ENCODE data around the gene DDX55.

The DDX55 gene

DNA sequence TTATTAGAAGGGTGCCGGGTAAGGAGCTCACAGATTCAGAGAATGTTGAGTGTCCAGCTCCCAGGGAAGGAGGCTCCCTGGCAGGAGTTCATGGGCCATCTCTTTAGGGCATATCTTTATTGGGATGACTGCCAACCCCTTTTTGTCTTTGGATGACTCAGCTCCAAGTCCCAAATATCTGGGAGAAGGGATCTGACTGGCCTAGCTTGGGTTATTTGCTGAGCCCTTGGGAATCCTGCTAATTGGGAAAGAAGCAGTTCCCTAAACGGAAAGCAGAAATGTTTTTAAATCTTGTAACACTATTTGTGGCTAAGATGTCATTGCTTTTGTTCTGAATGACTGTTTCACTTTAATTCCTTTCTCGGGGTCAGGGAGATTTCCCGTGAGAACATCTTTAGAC lies 12.6 kb downstream of the DDX55 start:
- DNase-seq, result no peak

DNA sequence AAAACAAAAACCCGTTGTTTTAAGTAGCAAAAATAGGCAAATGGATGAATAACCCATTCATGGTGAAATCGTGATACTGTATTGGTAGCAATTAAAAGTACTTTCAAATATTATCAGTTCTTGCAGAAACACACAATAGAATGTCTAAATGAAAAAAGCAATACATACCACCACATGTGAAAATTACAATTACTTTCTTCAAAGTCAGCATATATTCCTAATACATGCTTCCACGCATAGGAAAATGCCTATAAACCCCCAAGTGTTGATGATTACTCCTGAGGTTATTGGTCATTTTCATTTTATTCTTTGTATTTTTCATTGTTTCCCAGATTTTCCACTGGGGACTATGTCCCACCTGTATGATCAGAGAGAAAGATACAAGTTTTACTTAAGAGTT lies 15.2 kb downstream of the DDX55 start:
- no peak for DNase-seq

DNA sequence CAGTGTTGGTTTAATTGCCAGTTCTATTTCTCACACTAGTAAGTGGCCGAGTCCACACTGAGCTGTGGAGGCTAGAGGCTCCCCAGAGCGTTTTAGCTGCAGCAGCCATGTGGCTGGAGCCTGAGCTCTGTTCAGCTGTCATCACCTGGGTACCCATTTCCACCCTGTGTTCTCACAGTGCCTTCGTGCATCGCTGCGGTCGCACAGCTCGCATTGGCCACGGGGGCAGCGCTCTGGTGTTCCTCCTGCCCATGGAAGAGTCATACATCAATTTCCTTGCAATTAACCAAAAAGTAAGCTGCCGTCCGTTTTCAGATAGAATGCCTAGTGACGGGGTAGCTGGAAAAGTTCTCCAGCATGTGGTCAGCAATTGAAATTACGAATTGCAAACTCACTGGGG lies 15.7 kb downstream of the DDX55 start:
- DNase-seq, result no peak

DNA sequence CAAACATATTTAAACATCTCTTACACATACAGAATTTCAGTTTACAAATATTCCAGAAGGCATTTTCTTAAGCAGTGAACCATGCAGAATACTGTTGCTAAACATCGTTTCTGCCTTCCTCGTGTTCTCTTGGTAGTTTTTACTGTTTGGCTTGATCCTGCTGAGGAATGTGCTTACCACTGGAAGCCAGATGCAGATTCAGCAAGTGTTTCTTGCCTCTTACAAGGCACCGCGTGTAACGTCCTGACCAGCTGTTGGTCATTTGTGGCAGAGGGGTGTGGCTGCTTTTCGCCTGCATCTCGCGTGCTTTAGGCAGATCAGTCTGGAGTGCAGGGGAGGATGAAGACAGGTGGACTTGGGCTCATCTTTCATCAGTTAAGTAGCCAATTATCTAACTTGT lies 19.2 kb downstream of the DDX55 start:
- DNase-seq, result no peak

DNA sequence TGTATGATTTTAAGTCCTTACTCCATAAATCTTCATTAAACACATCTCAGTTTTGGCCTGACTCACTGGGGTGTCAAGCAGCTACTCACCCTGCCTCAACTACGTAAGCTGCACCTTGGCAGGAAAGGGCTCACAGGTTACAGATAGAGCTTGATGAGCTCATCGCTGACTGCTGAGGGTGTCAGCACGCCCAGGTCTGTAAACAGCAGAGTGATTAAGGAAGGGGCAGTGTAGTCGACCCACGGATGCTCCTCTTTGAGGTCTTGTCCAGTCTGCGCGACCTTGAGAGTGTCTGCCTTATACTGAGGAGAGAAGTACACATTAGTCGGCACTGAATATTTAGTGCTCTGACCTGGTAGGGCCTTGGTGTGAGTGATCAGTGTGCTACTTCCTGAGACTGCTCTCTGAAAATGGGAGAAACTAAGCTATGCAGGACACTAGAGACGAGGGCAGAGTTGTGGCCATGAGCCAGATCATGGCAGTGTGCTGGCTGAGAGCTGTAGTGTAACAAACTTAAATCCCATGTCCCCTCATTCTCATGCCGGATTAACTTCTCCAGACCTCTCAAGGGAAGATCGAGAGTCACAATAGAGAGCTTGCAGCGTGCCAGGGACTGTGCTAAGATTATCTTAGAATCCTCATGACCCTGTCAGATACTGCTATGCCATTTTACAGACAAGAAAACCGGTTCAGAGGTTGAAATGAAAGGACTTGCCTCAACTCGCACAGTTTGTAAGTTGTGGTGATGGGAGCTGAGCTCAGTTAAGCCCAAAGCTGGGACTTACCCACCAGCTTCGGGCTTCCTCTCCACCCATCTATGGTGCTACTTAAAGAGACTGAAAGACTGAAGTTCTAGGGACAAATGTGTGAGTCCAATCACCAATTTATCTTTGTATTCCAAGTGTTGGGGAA lies 20.0 kb downstream of the DDX55 start:
- no peak for DNase-seq

DNA sequence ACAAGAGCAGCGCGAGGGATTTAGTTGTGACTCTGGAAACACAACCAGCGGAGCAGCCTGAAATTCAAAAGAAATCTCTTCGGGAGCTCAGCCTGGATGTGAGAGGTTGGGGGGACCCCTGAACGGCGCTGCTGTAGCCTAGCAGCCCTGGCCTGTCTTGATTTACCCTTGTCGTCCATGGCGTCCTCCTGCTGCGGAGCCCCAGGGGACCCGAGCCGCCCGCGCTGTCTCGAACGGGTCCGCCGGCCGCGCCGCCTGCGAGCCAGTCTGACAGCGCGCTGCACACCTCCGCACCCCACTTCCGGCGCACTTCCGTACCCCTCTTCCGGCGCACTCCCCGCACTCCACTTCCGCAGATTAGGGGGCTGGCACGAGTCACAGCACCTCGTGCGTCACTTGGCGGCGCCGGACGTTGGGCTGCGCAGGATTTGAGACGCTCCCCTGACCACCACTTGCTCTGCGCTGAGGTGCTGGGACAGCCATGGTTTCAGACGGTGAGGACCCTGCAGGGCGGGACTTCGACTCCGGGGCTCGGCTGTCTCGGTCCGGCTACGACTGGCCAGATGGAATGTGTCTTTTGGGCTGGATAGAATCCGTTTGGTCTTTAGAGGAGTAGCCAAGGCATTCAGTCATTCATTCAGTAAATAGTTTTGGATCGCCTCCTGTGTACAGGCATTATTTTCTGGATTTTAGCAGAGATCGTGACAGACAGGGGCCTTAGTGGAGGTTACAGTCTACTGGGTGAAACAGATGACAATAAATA lies 31.7 kb downstream of the DDX55 start, which contains the start of the genes EIF2B1 and GTF2H3:
EIF2B1 (minus strand) TSS at position 308 of the 763 bp plus-strand sequence; CDS start at position 179, 129 bp downstream.
GTF2H3 (plus strand) TSS at position 451 of the 763 bp plus-strand sequence; CDS start at position 482, 31 bp downstream.
- peak; percentile 98 to 99 for DNase-seq

DNA sequence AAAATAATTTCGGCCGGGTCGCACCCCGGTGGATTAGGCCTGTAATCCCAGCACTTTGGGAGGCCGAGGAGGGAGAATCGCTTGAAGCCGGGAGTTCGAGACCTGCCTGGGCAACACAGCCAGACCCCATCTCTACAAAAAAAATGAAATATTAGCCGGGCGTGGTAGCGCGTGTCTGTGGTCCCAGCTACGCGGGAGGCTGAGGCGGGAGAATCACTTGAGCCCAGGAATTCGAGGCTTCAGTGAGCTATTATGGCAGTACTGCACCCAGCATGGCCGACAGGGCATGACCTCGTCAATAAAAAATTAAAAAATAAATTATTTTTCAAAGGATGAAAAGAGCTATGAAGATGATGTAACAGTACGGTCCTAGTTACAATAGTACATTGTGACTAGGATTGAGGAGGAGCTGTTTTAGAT lies 32.3 kb downstream of the DDX55 start:
- DNase-seq, result no peak

DNA sequence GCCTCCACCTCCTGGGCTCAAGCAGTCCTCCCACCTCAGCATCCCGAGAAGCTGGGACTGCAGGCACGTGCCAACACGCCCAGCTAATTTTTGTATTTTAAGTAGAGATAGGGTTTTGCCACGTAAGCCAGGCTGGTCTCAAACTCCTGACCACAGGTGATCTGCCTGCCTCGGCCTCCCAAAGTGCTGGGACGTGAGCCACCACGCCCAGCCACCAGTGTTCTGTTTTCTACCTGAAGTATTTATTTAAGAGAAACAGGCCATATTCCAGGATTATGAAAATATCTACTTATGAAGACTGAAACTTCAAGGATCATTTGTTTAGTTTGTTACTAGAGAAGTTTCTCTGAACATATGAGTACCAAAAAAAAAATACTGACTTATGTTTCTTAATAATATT lies 42.0 kb downstream of the DDX55 start:
- DNase-seq, result no peak

DNA sequence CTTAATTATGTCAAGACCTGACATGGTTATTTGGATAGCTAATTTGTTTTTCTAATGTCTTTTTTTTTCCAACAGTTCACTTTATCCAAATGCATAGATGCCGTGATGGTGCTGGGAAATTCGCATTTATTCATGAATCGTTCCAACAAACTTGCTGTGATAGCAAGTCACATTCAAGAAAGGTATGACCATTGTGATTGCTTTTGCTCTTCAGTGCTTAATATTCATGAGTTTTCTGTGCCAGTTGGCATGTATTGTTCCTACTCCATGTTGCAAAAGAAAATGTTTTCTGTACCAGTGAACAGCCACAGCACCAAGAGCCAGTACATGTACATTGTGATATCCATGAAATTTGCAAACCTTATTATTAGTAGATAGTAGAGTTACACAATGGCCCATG lies 43.5 kb downstream of the DDX55 start:
- DNase-seq, result no peak

DNA sequence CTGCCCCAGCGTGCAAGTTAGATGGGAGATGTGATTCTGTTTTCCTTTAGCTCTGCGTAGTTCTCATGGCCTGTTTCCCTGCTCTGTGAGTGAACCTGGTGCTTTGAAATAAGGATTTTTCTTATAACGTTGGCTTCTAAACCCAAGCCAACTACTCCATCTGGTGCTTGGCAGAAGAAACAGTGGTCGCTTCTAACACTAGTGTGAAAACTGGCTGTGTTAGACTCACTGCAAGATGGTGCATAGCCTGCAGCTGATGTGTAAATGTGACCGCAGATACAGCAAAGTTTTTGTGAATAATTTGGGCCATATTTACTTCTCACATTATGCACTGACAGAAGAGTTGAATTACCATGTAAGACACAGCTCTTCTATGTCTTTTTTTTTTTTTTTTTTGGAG lies 44.0 kb downstream of the DDX55 start:
- no peak for DNase-seq

DNA sequence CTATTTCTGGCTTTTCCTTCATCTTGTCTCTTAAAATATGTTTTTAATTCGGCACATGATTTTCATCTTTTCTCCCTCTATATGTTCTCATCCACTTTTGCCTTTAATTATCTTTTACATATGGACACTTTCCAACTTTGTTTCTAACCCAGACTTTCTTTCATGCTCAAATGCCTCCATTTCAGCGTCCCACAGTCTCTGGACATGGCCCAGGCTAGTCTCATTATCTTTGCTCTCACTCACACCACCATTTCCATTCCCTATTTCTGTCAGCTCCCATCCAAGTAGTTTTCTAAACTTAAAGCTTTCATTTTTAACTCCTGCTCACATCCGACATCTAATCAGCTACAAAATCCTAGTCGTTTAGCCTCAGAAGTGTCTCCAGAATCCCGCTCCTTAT lies 46.5 kb downstream of the DDX55 start:
- DNase-seq, result no peak

DNA sequence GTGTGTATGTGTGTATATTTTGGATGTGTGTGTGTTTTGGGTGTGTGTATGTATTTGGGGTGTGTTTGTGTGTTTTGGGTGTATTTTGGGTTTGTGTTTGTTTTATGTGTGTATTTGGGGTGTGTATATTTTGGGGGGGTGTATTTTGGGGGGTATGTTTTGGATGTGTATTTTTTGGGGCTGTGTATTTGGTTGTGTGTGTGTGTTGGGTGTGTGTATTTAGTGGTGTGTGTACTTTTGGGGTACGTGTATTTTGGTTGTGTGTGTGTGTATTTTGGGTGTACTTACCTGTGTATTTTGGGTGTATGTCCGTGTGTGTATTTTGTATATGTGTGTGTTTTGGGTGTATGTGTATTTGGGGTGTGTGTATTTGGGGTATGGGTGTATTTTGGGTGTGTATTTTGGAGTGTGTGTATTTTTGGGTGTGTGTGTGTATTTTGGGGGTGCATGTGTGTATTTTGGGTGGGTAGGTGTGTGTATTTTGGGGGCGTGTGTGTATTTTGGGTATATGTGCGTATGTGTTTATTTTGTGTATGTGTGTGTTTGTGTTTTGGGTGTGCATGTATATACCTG lies 52.3 kb downstream of the DDX55 start:
- no peak for DNase-seq

DNA sequence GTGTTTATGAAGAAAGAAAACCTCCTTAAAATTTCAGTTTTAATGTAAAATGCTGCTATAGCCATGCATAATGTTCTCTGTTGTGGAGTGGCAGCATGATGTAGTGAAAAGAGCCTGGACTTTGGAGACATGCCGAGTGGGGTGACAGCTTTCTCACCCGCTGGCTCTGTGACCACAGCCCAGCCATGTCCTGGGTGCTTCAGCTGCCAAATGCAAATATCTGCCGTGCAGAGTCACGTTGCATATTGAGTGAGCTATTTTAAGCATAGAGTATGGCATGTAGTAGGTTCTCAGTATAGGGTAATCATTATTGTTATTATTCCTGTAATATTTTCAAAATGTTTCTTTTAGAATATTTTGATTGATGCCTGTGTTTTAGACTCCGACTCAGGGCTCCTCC lies 53.5 kb downstream of the DDX55 start:
- DNase-seq, result no peak

DNA sequence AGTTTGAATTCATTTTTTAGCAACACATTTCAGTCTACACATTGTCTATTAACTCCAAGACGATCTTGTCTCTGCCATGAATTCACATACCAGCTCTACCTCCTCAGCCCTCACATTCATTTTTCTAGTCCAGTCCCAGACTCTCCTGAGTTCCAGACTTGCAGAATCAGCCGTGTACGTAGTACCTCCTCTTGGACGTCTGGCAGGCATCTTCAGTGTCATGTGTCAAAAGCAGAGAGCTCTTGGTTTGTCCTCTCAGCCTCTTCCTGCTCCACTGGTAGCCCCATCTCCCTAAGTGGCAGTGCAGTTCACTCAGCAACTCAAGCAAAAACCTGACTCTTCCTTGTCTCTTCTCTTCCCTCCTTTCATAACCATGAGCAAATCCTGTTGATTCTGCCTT lies 54.5 kb downstream of the DDX55 start:
- no peak for DNase-seq

DNA sequence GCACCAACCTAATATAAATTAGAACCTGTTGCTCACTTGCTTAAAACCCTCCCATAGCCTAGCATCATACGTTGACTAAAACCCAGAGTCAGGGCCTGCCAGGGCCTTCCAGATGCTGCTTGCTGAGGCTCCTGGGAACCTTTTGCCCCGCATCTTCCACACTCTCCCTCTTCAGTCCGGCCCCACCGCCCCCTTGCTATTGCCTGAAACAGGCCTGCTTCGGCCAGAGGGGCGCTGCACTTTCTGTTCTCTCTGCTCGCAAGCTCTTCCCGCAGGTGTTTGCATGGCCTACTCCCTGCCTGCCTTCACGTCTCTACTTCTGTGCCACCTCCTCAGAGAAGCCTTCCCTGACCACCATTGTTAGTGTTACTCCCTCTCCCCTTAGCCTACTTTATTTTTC lies 55.3 kb downstream of the DDX55 start:
- DNase-seq, result no peak

DNA sequence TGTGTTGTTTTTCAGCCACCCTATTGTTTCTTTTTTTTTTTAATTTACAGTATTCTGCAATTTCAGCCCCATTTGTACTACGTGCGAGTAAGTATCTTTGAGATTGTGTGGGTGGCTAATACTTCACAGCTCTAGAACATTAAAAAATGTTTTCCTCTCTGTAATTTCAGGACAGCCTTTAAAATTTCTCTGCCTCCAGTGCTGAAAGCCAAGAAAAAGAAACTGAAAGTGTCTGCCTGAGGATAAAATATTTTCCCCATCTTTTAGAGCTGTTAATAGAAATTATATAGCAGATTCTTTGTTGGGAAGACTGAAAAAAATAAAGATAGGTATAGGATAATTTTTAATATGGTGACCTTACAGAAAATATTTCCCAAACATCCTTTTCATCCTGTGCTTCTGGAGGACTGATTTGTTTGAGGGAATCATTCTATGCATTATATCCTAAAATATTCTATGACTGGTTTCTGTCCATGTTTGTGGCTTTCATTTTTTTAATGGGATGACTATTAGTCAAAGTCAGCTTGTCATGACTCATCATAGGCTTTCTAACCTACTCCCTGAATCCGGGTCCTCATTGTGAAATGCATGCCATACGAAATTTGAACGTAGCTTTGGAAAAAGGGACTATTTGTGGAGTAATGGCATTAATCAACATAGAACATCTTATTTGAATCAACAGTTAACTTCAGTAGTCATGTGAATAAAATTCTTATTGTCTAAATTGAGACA lies 58.3 kb downstream of the DDX55 start:
- no peak for DNase-seq

DNA sequence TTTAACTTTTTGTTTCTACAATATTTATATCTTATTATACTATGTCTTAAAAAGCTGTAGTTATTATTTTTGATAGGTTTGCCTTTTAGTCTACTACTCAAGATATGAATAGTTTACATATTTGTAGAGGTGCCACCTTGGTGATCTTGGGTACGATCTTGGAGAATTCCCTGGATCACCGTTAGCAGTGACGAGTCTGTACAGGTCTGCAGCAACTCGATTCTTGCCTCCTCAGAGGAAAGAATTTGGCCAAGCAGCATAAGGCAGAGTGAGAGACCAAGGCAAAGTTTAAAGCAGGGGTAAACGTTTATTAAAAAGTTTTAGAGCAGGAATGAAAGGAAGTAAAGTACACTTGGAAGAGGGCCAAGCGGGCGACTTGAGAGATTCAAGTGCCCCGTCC lies 65.9 kb downstream of the DDX55 start:
- no peak for DNase-seq

Measured in Kasumi-1 (cell line).